Adrenal gland (tissue), 5 donors: ENCODE data around the gene RHOH.

Source experiments
- CTCF ChIP-seq, 6 experiments: fragments of 450-650 bp in 4 of 6; fragments of 200-600 bp in 2 of 6; sonication (generic) in 1 of 6; IDR thresholded peaks; 1 replicate in 5 of 6; 2 replicates in 1 of 6; pipeline versions ENCODE4 v1.5.1 to v1.8.0; 2016 to 2021; ENCODE audit warnings: antibody characterized with exemption in 6 of 6, mild to moderate bottlenecking in 2 of 6, moderate library complexity in 1 of 6
- POLR2A ChIP-seq, 2 donors: fragments of 450-650 bp; IDR thresholded peaks; one replicate each; pipeline ENCODE4 v1.6.1; 2017; ENCODE audit warnings: antibody characterized with exemption in 2 of 2, mild to moderate bottlenecking in 2 of 2, moderate library complexity in 1 of 2
- donor health status: DM: no; HTN: no; CAD: no.

GRCh38 chr4:40183615-40184411 is 13.0 kb upstream of the RHOH start:
- TF ChIP-seq CTCF (IDR thresholded peaks at IDR 0.05) (no peak), POLR2A (IDR thresholded peaks at IDR 0.05) (no peak)
